HG02943 (cell line): ENCODE measurements around the gene SDK1.

Experiments
- ATAC-seq: cut with Tn5 transposase; IDR thresholded peaks from one replicate; pipeline ENCODE4 v1.9.1; 2021; ENCODE audit warnings: mild to moderate bottlenecking, low read depth, moderate library complexity; ENCODE audit not compliant: unreplicated experiment

The SDK1 gene

DNA sequence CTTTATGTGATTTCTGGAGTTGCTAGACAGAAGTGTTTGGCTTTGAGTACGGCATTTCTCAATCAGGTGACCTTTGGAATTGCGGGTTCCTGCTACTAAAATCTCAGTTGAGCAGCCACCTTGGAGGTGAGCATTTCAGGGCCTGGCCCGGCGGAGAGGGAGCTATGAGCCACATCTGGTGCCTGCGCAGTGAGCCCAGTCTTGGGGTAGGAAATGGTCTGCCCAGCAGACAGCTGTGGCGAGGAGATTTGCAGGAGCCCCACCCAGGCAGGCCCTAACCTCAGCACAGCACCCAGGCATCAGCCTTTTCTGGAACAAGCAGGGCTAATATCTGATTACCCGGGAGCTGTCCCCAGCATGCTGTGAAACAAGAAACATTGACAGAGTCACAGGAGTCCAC lies 833.2 kb downstream of the SDK1 start:
- ATAC-seq = no peak

DNA sequence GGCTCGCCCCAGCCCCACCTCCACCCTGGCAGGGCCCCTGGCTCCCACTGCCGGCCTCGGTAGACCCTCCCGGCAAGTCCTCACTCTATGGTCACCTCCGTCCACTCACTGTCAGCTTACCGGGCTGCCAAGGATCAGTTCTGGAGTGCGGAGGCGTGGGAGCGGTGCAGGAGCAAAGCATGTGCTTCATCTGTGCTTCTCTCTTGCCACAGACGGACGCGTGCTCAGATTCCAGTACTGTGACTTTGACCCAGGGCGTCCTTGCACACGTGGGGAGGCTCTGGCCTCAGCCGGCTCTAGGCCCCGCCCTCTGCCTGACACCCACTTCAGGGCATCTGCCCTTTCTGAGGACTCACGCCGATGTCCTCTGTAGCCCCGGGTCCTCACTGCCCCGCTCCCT lies 833.6 kb downstream of the SDK1 start:
- no peak for ATAC-seq

DNA sequence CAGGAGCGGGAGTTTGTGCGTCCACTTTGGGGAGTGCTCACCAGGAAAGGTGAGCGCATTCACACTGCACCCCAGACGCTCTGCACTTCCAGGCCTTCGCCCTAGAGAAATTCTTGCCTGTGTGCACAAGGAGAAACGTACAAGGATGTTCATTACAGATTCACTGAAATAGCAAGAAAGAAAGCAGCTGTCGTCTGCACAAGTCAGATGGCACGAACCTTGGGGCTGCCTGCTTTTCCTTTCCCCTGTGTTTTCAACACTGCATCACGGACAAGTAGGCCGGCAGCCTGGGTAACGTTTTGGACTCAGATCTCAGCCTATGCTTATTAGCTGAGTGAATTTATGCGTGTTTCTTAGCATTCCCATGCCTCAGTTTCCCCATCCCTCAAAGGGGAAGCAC lies 834.2 kb downstream of the SDK1 start:
- ATAC-seq = no peak

DNA sequence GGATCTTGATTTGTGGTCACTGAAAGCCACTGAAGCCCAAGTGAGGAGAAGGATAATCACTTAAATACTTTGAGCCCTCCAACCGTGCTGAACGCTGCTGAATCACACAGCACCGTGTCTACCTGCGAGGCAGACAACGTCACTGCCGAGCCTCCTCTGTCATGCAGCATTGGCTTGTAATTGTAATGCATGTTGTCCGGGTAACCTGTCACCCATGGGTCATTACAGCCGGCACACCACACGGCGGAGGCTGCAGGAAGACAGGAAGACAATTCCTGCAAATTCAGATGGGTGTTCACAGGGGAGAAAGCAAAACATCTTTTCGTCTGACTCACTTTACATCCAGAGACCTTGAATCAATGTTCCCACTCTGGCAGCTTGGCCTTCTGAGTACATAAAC lies 835.0 kb downstream of the SDK1 start:
- ATAC-seq = no peak

DNA sequence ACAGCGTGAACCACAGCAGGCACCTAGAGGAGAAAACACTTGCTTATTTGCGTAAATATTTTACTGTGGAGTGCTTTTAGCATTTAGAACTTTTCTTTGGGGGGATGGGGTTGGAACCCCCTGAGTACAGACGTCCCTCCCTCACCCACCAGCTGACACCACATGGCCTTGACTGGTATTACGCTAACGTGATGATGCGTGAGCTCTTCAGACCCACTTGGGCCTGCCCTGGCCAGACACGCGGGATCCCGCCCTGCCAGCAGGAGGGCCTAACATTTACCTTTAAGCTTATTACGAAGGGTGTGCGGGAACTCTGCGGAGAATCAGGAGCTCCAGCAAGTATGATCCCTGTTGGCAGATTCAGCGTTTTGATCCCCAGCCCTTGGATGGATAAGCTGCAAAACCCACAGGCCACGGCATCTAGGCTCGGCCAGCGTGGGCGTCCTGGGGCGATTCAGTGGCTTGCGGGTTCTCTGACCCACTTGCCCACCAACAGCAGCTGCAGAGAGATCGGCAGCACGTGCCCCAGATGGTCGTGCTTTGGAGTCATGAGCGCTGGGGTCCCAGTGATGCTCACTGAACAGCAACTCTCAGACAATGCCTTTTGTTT lies 835.6 kb downstream of the SDK1 start:
- no peak for ATAC-seq

DNA sequence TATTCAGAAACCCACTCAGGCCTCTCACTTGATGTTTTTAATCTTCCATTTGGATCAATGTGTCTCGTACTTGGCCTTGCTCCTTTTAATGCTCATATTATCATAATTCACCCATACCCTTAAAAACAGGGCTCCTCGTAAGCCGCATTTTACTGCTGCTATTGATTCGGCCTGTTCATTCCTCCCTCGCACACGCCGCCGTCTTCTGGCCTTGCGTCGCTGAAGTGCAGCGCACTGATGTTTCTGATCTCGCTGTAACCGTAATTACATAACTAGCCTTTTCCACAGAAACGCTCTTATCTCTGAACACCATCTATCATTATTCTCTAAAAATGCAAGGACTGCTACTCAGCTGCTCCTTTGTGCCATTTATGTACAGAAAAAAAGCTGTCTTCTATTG lies 836.5 kb downstream of the SDK1 start:
- no peak for ATAC-seq

DNA sequence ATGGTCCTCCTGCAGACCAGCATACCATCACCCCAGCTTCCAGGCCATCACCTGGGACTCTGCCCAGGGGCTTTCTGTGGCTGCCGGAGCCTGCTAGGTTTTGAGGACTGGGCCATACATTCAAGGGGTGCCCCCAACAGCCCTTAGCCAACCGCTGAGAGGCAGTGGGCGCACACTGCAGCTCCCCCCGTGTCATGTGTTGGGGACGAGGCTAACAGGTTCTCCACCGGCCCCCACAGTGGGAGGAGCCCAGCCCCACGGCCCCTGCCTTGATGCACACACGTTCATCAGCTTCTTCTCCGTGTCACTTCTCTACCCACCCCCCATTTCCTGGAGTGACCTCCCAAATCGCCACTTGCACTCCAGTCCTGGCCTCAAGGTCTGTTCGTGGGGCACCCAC lies 837.8 kb downstream of the SDK1 start:
- no peak for ATAC-seq

DNA sequence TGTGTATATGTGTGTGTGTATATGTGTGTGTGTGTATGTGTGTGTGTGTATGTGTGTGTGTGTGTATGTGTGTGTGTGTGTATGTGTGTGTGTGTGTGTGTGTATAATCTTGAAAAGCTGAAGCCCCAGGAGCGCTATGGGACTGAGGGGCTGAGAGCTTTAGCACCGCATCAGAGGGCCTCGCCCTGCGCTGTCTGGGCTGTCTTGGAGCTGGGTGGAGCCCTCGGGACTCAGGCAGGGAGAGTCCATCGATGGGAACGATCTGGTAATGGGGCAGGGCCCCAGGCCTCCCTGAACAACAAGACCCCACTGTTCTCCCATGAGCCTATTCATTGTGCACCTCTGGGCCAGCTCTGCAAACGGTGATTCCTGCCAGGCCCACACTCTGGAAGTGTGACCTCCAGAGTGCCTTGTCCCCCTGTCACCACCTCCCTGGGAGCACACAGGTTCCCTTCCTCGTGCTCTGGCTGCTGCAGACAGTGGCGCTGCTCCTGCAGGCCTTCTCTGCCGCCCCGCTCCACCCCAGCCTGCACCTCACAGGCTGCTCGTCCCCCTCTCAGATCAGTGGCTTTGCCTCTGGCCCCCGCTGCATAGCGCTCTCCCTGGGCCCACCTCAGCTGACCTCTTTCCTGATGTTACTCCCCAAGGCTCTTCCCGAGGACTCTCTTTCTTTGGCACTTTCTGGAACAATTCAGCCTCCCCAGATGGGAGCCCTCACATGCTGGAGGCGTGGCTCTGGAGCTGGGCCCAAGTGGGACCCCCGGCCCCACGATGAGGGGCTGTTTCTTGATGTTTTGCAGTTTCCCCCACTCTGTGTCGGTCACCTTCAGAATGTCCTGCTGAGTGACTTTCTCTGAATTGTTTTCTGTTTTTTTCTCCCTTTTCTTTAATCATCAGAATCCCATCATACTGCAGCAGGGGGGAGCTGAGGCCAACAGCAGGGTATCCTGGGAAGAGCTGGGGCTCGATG lies 838.9 kb downstream of the SDK1 start:
- ATAC-seq = no peak

DNA sequence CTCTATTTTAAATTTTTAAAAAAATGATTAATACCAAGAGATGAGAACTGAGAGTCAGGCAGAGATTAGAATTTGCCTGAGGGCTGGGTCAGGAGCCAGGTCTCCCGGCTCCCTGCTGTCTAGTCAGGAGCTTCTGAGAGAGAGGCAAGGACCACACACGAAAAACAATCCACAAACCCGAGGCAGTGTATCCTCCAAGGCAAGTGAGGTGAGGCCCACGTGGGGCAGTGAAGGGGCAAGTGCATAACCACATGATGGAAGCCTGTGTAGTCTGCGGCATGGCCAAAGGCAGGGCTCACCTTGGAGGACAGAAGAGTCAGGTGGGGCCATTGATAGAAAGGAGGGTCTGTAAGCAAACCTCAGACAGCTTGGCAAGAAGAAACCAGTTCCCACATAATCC lies 839.9 kb downstream of the SDK1 start:
- no peak for ATAC-seq

DNA sequence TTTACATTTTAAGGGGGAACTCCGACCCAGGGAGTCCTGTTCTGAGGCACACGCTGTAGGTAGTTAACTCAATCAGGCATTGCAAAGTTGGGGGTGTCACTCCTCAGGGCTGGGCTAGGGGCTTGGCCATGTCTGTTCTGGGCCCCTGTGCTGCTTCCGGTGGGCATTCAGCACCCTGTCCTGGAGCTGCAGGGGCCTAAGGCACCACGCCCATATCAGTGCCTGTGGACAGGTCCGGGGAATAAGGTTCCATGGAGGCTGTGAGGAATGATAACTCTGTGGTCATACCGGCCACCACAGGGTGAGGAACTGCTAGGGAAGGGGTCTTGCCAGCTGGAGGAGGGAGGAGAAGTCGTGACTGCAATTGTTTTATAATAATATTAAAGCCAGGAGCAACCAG lies 842.0 kb downstream of the SDK1 start:
- no peak for ATAC-seq

DNA sequence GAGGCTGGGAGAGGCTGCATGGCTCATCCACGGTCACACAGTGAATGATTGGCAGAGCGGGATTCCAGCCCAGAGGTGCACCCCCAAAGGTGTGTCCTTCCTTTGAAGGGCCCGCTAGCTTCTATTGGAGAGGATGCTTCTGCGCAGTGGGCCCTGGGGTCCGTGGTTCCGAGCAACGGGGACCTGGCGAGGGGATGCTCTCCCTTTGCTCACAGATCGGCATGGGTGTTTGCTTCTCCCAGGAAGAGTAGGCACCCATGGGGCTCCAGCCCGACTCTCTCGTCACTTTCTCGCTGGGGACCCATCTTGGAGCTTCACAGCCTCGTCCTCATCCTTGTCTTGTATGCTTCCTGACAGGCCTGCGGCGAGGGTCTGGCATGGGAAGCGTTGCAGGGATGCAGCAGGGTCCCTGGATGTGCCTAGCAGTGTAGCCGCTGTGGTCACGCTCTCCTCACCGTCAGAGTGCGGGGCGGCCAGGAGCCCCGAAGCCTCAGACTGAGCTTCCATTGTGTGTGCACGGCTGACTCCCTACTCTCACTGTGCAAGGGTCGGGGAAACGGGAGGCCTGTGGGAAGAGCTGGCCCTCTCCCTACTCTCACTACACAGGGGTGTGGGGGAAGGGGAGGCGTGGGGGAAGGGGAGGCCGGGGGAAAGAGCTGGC lies 842.6 kb downstream of the SDK1 start:
- no peak for ATAC-seq

DNA sequence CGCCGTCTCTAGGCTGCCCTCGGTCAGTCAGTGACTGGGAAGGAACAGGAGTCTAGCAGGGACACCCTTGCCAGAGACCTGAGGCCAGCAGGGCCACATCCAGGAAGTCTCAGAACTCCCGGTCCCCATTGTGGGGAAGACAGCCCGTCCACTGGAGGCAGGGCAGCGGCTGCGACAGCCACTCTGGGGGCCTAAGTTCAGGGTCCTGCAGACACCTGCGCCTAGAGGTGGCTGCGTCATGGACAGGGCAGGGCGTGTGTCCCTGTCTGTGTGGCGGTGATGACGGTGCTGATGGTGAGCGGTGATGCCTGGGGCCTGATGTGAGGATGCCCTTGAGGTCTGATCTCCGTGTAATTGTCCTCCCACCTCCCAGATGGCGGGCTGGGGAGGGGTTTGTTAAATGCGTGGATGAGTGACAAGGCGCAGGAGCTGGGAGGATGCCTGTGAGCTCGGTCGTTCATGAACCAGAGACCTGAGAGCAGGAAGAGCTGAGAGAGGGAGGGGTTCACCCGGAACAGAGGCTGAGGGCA lies 843.2 kb downstream of the SDK1 start:
- ATAC-seq = no peak

DNA sequence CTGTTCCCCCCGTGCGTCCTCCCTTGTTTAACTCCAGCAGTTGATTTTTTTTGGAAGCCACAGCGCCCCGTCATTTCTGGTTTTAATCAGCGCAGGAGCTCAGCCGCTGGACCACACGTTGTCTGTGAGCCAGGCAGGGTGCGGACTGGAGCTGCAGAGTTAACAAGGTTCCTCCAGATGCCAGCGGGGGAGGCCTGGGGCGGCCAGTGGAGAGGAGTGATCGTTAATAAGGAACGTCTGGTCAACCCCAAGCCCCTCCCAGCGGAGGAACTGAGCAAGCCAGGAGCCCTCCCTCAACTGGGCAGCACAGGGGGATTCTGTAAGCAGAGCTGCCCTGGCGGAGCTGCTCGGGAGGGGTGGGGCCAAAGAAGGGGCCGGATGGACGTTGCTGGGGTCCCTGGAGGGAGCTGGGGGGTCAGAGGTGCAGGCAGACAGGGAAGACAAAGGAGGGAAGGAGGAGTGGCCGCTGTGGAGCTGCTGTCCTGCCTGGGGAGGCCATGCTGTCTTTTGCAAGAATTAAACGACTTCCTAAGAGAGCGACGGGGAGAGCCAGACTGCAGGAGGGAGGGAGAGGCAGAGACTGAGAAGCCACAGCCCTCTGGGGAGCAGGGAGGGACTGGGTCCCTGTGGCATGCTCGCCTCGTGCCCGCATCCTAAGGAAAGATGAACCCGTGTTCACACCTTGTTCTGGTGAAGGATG lies 843.9 kb downstream of the SDK1 start:
- no peak for ATAC-seq

DNA sequence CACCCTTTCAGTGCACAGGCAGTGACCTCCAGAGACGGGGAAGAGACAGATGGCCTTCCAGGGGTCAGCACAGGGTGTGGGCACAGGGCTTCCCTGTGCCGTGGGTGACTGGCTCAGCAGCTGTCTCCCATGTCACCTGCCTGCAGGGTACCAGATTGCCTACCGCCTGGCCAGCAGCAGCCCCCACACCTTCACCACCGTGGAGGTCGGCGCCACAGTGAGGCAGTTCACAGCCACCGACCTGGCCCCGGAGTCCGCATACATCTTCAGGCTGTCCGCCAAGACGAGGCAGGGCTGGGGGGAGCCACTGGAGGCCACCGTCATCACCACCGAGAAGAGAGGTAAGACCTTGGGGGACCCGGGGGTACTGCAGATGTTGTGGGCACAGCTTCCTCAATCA lies 844.5 kb downstream of the SDK1 start:
- no peak for ATAC-seq

DNA sequence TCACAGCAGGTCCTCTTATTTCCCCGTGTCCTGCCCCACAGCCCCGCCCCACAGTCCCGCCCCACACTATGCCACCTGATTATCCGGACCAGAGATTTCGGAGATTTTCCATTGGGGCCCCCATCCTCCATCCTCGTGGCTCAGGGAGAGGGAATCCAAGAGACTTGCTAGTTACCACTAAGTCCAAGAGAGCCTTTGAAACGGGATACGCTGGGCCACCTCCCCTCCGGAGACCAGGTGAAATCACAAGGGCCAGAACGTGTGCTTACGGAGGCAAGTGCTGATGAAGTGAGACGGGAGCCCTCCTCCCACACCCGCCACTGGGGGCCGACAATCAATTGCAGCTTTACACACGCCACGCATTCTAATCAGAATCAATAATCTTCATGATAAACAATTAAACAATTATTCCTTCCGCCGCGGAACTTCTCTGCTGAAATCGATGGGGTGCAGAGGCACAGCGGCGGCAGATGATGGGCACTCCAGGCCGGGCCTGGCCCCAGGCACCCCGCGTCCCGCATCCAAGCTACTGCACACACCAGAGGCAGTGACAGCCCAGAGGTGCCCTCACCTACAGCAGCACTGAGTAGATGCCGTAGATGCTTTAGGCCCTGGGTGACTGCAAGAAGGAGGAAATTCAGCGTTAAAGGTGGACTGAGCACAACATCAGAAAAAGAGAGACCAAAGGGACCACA lies 847.0 kb downstream of the SDK1 start:
- ATAC-seq = no peak

DNA sequence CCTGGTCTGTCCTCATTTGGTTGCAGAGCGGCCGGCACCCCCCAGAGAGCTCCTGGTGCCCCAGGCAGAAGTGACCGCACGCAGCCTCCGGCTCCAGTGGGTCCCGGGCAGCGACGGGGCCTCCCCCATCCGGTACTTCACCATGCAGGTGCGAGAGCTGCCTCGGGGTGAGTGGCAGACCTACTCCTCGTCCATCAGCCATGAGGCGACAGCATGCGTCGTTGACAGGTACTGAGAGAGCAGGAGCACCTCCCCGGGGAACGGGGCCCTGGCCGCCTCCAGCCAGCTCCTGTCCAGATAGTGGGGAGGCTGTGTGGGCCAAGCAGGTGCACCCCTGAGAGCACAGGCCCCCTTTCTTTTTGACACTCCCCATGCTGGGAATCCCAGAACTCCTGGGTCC lies 848.2 kb downstream of the SDK1 start:
- no peak for ATAC-seq

DNA sequence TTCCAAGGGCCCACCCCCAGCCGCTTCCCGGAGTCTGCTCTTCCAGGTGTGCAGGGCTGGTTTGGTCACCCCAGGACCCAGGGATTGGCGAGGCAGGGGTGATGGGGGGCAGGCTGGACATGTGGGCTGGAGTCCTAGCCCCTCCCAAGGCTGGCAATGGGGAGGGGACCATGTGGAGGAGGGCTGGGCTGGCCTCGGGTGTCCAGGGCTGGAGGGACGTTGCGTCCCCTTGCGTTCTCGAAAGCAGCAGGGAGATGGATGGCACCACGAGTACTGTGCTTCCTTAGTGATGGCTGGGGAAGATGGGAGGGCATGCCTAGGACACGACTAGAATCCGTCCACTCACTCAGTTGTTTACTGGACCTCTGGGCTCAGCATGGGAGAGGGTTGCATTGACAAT lies 848.6 kb downstream of the SDK1 start:
- ATAC-seq = no peak

DNA sequence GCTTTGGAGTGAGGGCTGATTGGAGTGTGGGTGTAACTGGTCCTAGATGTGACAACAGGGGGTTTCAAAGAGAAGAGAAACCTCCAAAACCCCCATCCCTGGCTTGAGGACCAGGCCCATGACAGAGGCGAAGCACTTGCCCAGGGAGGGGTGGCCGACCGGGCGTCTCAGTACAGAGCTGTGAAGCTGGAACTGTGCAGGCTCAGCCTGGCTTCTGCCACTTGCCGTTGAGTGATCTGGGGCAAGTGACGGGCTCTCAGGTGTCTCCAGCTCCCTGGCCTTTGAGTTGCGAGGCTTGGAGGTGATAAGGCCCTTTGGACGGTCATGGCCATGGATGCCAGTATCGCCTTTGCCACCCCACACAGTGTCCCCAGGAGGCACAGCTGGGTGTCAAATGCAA lies 849.7 kb downstream of the SDK1 start:
- ATAC-seq = no peak

DNA sequence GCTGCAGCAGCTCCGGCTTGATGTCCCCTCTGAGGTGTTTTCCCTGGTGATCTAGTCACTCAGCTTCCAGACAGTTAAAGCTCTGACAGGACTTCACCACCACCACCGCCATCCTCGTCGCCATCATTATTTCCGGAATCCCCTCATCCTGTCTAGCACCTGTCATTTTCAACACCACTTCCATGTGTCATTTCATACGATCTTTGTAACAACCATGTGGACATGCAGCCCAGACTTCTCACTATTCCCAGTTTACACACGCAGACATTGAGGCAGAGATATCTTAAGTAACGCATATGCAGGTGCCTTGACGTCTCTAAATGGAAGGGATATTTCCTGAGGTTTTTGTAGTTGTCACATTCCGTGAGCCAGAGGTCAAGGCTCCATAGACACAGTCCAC lies 850.5 kb downstream of the SDK1 start:
- ATAC-seq = no peak

DNA sequence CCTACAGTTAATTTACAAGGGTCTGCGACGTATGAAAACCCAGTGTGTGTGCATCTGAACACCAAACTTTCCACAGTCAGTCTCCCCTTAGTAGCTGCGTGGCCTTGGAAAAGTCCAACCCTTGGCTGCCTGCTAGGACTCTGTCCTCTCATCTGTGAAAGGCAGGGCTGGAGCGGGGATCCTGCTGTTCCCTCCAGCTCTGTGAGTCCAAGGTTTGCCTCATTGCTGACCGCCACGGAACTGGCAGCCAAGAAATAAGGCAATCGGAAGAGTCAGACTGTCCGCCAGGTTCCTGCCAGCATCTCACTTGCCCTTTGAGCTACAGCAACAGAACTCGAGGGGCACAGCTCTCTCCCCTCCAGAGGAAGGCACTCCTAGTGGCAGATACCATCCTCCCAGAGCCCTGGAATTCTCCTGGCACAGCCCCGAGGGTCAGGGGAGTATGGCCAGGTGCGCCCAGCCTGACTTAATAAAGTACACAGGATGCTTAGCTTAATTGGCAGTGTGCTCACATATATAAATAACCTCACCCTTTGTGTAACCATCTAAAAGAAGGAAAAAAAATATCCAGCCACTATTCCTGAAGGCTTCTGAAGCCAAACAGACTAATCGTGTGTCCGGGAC lies 851.0 kb downstream of the SDK1 start:
- ATAC-seq = no peak
